ENCODE results near the gene PTPN4. TPM values are rescaled to one million over a fixed set of nuclear protein-coding genes. Genes with fewer than 3 reads are reported as not detected.
A peak's percentile ranks its signal among the peaks of the same experiment; 100 is the strongest.

PTPN4 gene
- total and polyA plus RNA-seq, 10 of the 15 experiments (the other 5 are each of a cell fraction or from before 2014, with no cell fraction given), result 5.0 to 29.7 (median 23.7) TPM

GRCh38 chr2:120005834-120006521, 246.3 kb downstream of the PTPN4 start (continued):
- 0 out of 2 replicates have a peak, but pooled peaks have one; percentile 18 for TF ChIP-seq NR2F1 (conservative IDR thresholded peaks at IDR 0.05)
- TF ChIP-seq SMARCA5 (IDR thresholded peaks at IDR 0.05), result peak; percentile 22; the same call in 1 of the 2 replicates
- TF ChIP-seq STAT1 (conservative IDR thresholded peaks at IDR 0.05), result no peak
- no peak for TF ChIP-seq RB1 (IDR thresholded peaks at IDR 0.05; ENCODE audit: borderline replicate concordance)
- 0 out of 2 replicates have a peak, but pooled peaks have one; percentile 51 for TF ChIP-seq RELB (IDR thresholded peaks at IDR 0.05; ENCODE audit: low read depth)

- WGBS (ENCODE audit: insufficient coverage, insufficient replicate concordance, low lambda C conversion rate, missing lambda C conversion rate), result 94% methylated on average over 4 of the region's 4 CpGs
- H3K27ac ChIP-seq (ENCODE audit: control insufficient read depth, insufficient read depth), result no peak overlapping the region
- RAD21 ChIA-PET (ENCODE audit: unreplicated experiment), result no interaction called here
- no peaks in the 10 kb centered on the region for H3K36me3 ChIP-seq (ENCODE audit: control insufficient read depth in 2 of 2, insufficient read depth in 2 of 2, low read length in 1 of 2)
- no peak overlapping the region for H3K4me2 ChIP-seq (ENCODE audit: control insufficient read depth, insufficient read depth)
- no peak overlapping the region for H3K4me3 ChIP-seq
- H3K9me3 ChIP-seq (replicated peaks; ENCODE audit: control insufficient read depth, insufficient read depth, low read length), result no peaks in the 10 kb centered on the region
- POLR2A ChIA-PET, result no interaction called here
- in situ Hi-C loops (cut with MboI), result no loop called here
- SMC1A ChIA-PET (ENCODE audit: uncharacterized antibody, unreplicated experiment), result no interaction called here
- H3K27me3 ChIP-seq (replicated peaks in 1 of 2; ENCODE audit: control insufficient read depth in 2 of 2, insufficient read depth in 2 of 2, low read length in 1 of 2), result no peaks in the 10 kb centered on the region
- TF ChIP-seq SPI1 (IDR thresholded peaks at IDR 0.05; ENCODE audit: borderline replicate concordance, insufficient read depth, low read depth, low read length) (no peak), JUND (IDR thresholded peaks at IDR 0.05; ENCODE audit: low read depth, low read length) (no peak), SRF (IDR thresholded peaks at IDR 0.05; ENCODE audit: low read depth in 2 of 2, low read length in 2 of 2) (no peak), TCF7 (IDR thresholded peaks at IDR 0.05; ENCODE audit: borderline replicate concordance) (no peak)
- TF ChIP-seq, protein P1, sequence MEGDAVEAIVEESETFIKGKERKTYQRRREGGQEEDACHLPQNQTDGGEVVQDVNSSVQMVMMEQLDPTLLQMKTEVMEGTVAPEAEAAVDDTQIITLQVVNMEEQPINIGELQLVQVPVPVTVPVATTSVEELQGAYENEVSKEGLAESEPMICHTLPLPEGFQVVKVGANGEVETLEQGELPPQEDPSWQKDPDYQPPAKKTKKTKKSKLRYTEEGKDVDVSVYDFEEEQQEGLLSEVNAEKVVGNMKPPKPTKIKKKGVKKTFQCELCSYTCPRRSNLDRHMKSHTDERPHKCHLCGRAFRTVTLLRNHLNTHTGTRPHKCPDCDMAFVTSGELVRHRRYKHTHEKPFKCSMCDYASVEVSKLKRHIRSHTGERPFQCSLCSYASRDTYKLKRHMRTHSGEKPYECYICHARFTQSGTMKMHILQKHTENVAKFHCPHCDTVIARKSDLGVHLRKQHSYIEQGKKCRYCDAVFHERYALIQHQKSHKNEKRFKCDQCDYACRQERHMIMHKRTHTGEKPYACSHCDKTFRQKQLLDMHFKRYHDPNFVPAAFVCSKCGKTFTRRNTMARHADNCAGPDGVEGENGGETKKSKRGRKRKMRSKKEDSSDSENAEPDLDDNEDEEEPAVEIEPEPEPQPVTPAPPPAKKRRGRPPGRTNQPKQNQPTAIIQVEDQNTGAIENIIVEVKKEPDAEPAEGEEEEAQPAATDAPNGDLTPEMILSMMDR (IDR thresholded peaks at IDR 0.05 in 2 of 3, conservative IDR thresholded peaks at IDR 0.05 in 1 of 3; ENCODE audit: control insufficient read depth in 2 of 3, extremely low read depth in 1 of 3, insufficient read depth in 1 of 3, low read depth in 3 of 3, low read length in 3 of 3), result no peak
- TF ChIP-seq, protein P2, sequence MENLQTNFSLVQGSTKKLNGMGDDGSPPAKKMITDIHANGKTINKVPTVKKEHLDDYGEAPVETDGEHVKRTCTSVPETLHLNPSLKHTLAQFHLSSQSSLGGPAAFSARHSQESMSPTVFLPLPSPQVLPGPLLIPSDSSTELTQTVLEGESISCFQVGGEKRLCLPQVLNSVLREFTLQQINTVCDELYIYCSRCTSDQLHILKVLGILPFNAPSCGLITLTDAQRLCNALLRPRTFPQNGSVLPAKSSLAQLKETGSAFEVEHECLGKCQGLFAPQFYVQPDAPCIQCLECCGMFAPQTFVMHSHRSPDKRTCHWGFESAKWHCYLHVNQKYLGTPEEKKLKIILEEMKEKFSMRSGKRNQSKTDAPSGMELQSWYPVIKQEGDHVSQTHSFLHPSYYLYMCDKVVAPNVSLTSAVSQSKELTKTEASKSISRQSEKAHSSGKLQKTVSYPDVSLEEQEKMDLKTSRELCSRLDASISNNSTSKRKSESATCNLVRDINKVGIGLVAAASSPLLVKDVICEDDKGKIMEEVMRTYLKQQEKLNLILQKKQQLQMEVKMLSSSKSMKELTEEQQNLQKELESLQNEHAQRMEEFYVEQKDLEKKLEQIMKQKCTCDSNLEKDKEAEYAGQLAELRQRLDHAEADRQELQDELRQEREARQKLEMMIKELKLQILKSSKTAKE (IDR thresholded peaks at IDR 0.05; ENCODE audit: low read depth, poor library complexity, severe bottlenecking), result no peak
- BruUV-seq (replicated peaks), result no TSS peak
- H3K4me1 ChIP-seq (ENCODE audit: control insufficient read depth, insufficient read depth, low read length), result peaks cover 15% of the 10 kb centered on the region
- no peaks in the 10 kb centered on the region for H3K79me2 ChIP-seq (ENCODE audit: control insufficient read depth, insufficient read depth, low read length)
- intact Hi-C loops (cut with micrococcal nuclease; ENCODE audit: unreplicated experiment), result loop anchor here (2.0 to 5.0 kb wide), 3 partner anchors 249 to 306 kb away; partner anchors contain the start of gene PTPN4
- no peak for ATAC-seq
- no peak overlapping the region for H2AFZ ChIP-seq (ENCODE audit: control insufficient read depth, low read depth, low read length)
- CTCF ChIA-PET, result interaction anchor here (1.1 kb wide), 1 partner anchor 167 kb away, joined by 5 read pairs; no protein-coding TSS in a partner anchor
- no peak for DNase-seq (ENCODE audit: low read depth, low spot score)
- no peaks in the 10 kb centered on the region for H4K20me1 ChIP-seq (ENCODE audit: control insufficient read depth, insufficient read depth)
- no peak overlapping the region for H3K9ac ChIP-seq (ENCODE audit: control insufficient read depth, insufficient read depth, low read length)
- no peak for FAIRE-seq
Measured at GRCh38 chr2:120007851-120008250, 248.1 kb downstream of the PTPN4 start.

Measured in GM12878 (cell line).